Mesangial cell (primary cell): ENCODE results near the gene HBP1. TPM values are rescaled to one million over a fixed set of nuclear protein-coding genes. Genes with fewer than 3 reads are reported as not detected.

Source experiments
- total RNA-seq: library from RNA; depleted of rRNA; stranded (reverse); fragments of >200 nt; gene quantifications from 2 replicates; pipeline ENCODE4 v1.2.3, GENCODE V29; 2015

Gene HBP1, protein sequence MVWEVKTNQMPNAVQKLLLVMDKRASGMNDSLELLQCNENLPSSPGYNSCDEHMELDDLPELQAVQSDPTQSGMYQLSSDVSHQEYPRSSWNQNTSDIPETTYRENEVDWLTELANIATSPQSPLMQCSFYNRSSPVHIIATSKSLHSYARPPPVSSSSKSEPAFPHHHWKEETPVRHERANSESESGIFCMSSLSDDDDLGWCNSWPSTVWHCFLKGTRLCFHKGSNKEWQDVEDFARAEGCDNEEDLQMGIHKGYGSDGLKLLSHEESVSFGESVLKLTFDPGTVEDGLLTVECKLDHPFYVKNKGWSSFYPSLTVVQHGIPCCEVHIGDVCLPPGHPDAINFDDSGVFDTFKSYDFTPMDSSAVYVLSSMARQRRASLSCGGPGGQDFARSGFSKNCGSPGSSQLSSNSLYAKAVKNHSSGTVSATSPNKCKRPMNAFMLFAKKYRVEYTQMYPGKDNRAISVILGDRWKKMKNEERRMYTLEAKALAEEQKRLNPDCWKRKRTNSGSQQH
- total RNA-seq = 22.2 and 53.6 TPM in 2 replicates

GRCh38 chr7:107168233-107169119 is at the start of gene HBP1:
TSS of gene HBP1 (plus strand) at chr7:107169003. CDS start at chr7:107179894, 10,891 bp downstream.

Other genes starting within 250 kb of the HBP1 start
- gene PRKAR2B, start 124.3 kb upstream of the HBP1 start, total RNA-seq = 3.4 TPM in 2 replicates